NCI-H1694 (cell line): ENCODE data around the gene UGT2B7.
"Not testable (repeated sequence)": the region's sequence is repeated elsewhere in the genome, so short reads cannot be mapped to it uniquely, and the experiment has no call there.

Experiments
- DNase-seq: peaks from one replicate; lab custom pipeline; 2025; lab: John Stamatoyannopoulos, UW

Gene UGT2B7

GRCh38 chr4:69088473-69088872, 7.8 kb upstream of the UGT2B7 start:
- DNase-seq: no peak

GRCh38 chr4:69089388-69089787, 6.9 kb upstream of the UGT2B7 start:
- DNase-seq: no peak

- no peak for DNase-seq
Observed at GRCh38 chr4:69092190-69092589, 4.1 kb upstream of the UGT2B7 start.

- DNase-seq: no peak
Observed at GRCh38 chr4:69092980-69093568, 3.2 kb upstream of the UGT2B7 start.

GRCh38 chr4:69093681-69094080, 2.6 kb upstream of the UGT2B7 start:
- no peak for DNase-seq

- no peak for DNase-seq
Observed at GRCh38 chr4:69095301-69095731, 958 bp upstream of the UGT2B7 start.

GRCh38 chr4:69096810-69097209, 536 bp downstream of the UGT2B7 start:
- no peak for DNase-seq

GRCh38 chr4:69098470-69098869, 2.2 kb downstream of the UGT2B7 start:
- DNase-seq: no peak

GRCh38 chr4:69099910-69100309, 3.6 kb downstream of the UGT2B7 start:
- no peak for DNase-seq

- not testable (repeated sequence) for DNase-seq
Observed at GRCh38 chr4:69102668-69103067, 6.4 kb downstream of the UGT2B7 start.

GRCh38 chr4:69104719-69105275, 8.5 kb downstream of the UGT2B7 start:
- DNase-seq: no peak

- DNase-seq: not testable (repeated sequence)
Observed at GRCh38 chr4:69115151-69115850, 19.0 kb downstream of the UGT2B7 start.

GRCh38 chr4:69115851-69116213, 19.6 kb downstream of the UGT2B7 start:
- no peak for DNase-seq

- no peak for DNase-seq
Observed at GRCh38 chr4:69116645-69117321, 20.5 kb downstream of the UGT2B7 start.

- no peak for DNase-seq
Observed at GRCh38 chr4:69120870-69121269, 24.6 kb downstream of the UGT2B7 start.

- no peak for DNase-seq
Observed at GRCh38 chr4:69122476-69122875, 26.2 kb downstream of the UGT2B7 start.

- no peak for DNase-seq
Observed at GRCh38 chr4:69124941-69125340, 28.7 kb downstream of the UGT2B7 start.

- DNase-seq: no peak
Observed at GRCh38 chr4:69126024-69126423, 29.8 kb downstream of the UGT2B7 start.

GRCh38 chr4:69133993-69134392, 37.7 kb downstream of the UGT2B7 start:
- DNase-seq: no peak

GRCh38 chr4:69134471-69134870, 38.2 kb downstream of the UGT2B7 start:
- DNase-seq: no peak

- DNase-seq: no peak
Observed at GRCh38 chr4:69141320-69141719, 45.0 kb downstream of the UGT2B7 start.

- DNase-seq: no peak
Observed at GRCh38 chr4:69147334-69147733, 51.1 kb downstream of the UGT2B7 start.

GRCh38 chr4:69154021-69154420, 57.7 kb downstream of the UGT2B7 start:
- no peak for DNase-seq
